CD8-positive, alpha-beta memory T cell (primary cell): Measurements from ENCODE around the gene ZNF557. TPM values are rescaled to one million over a fixed set of nuclear protein-coding genes. Genes with fewer than 3 reads are reported as not detected.
"Not testable (repeated sequence)": the region's sequence is repeated elsewhere in the genome, so short reads cannot be mapped to it uniquely, and the experiment has no call there.

Experiments used
- CTCF ChIA-PET: fragments of 350-600 bp; sonication (Branson Sonifier 250); formaldehyde crosslinking; loops from one replicate; lab custom pipeline; 2021; ENCODE audit warnings: antibody characterized with exemption; lab: Charles Lee
- POLR2A ChIA-PET: fragments of 350-600 bp; sonication (Branson Sonifier 250); formaldehyde crosslinking; loops from one replicate; lab custom pipeline; 2021; ENCODE audit warnings: antibody characterized with exemption; lab: Charles Lee
- DNase-seq, 5 donors: peaks; one replicate each; pipeline versions ENCODE4 v3.0.0 to v3.0.0-alpha.2; 2020 to 2022; ENCODE audit warnings: mixed read lengths in 1 of 5
- H3K27ac ChIP-seq: one replicate; pipeline ENCODE4 v1.7.0; 2013; ENCODE audit warnings: low read depth, mild to moderate bottlenecking, low read length, moderate library complexity
- H3K27me3 ChIP-seq: 2 replicates; pipeline ENCODE4 v1.7.0; 2013; ENCODE audit warnings: low read length, mild to moderate bottlenecking; ENCODE audit not compliant: insufficient read depth, poor library complexity, severe bottlenecking
- H3K36me3 ChIP-seq: 2 replicates; pipeline ENCODE4 v1.7.0; 2013; ENCODE audit warnings: mild to moderate bottlenecking, low read length, moderate library complexity; ENCODE audit not compliant: insufficient read depth
- H3K4me1 ChIP-seq: 2 replicates; pipeline ENCODE4 v1.7.0; 2013; ENCODE audit warnings: mild to moderate bottlenecking, low read length, moderate library complexity; ENCODE audit not compliant: insufficient read depth
- H3K4me3 ChIP-seq: 2 replicates; pipeline ENCODE4 v1.7.0; 2013; ENCODE audit warnings: mild to moderate bottlenecking, low read length
- H3K9me3 ChIP-seq: 2 replicates; pipeline ENCODE4 v1.7.0; 2013; ENCODE audit warnings: mild to moderate bottlenecking, low read length
- H3K27ac Mint-ChIP-seq, 8 donors: one replicate each; pipeline ENCODE4 v1.8.0; 2020 to 2021; ENCODE audit warnings: mixed read lengths in 8 of 8, mild to moderate bottlenecking in 6 of 8, inconsistent platforms in 3 of 8, moderate library complexity in 3 of 8
- H3K27me3 Mint-ChIP-seq, 2 donors: one replicate each; pipeline ENCODE4 v1.8.0; 2020 to 2021; ENCODE audit warnings: mixed read lengths in 2 of 2, mild to moderate bottlenecking in 1 of 2, moderate library complexity in 1 of 2
- H3K36me3 Mint-ChIP-seq, 3 donors: one replicate each; pipeline ENCODE4 v1.8.0; 2020 to 2021; ENCODE audit warnings: mixed read lengths in 3 of 3, inconsistent platforms in 1 of 3, mild to moderate bottlenecking in 1 of 3
- H3K4me1 Mint-ChIP-seq, 3 donors: one replicate each; pipeline ENCODE4 v1.8.0; 2020 to 2021; ENCODE audit warnings: mixed read lengths in 3 of 3, inconsistent platforms in 1 of 3, mild to moderate bottlenecking in 1 of 3
- H3K4me3 Mint-ChIP-seq, 7 donors: one replicate each; pipeline ENCODE4 v1.8.0; 2020 to 2021; ENCODE audit warnings: mixed read lengths in 7 of 7, mild to moderate bottlenecking in 6 of 7, moderate library complexity in 4 of 7, inconsistent platforms in 2 of 7
- H3K9me3 Mint-ChIP-seq, 5 donors: one replicate each; pipeline ENCODE4 v1.8.0; 2020 to 2022; ENCODE audit warnings: mixed read lengths in 5 of 5, mild to moderate bottlenecking in 3 of 5, moderate library complexity in 2 of 5, inconsistent platforms in 1 of 5
- polyA plus RNA-seq: library from polyadenylated mRNA; unstranded; fragments of 300-500 nt; fragmentation: Illumina TruSeq; gene quantifications from one replicate; pipeline ENCODE4 v1.2.3, GENCODE V29; 2021
- total RNA-seq, 2 experiments: library from RNA; stranded (reverse); gene quantifications; one replicate each; pipeline ENCODE4 v1.2.3, GENCODE V29; 2021

The ZNF557 gene
- total RNA-seq = 10 to 100 TPM; 12.0 to 12.7 TPM
- 10.2 TPM for polyA plus RNA-seq

DNA sequence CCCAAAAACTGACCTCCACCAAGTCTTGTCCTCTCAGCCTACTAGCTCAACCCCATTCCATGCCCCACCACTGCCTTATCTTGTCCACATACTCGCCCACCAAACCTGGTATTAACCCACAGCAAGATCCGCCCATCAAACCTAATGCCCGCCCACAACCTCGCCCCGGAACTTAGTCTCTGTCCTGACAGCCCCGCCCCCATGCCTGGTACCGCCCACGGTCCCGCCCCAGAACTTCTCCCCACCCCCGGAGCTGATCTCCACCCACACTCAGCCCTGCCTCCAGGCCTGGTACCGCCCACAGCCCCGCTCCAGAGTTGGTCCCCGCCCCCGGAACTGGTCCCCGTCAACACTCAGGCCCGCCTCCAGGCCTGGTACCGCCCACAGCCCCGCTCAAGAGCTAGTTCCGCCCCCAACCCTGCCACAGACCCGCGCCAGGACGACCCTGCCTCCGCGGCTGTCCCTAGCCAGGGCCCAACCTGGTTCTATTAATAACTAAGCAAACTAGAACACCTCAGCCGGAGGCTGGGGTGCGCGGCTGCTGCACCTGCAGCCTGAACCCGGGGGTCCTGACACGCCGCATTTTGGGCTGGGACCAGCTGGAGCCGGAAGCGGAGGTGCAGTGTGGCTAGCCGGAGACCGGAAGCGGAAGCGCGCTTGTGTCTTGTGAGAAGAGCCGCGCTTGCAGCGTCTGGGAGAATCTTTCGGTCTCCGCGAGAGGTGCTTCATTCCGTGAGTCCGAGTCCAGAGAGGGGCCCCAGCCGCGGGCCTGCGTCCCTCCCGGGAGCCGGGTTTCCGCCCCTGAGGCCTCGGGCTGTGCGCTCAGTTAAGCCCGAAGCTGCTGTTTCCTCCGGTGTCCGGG is at the start of gene ZNF557:
TSS of gene ZNF557 (plus strand) at position 662 of the 862 bp plus-strand sequence. CDS start 5,372 bp downstream, outside the sequence.
- POLR2A ChIA-PET = interaction anchor here (0.6 to 1.6 kb wide), 8 partner anchors 9 to 989 kb away, joined by 3 to 25 read pairs (median 4); no protein-coding TSS in a partner anchor
- peaks cover 0 to under 1% (median under 1%) of the 10 kb centered on the region in 5 donors for H3K9me3 Mint-ChIP-seq
- H3K36me3 ChIP-seq = peaks cover 25% of the 10 kb centered on the region
- H3K4me1 Mint-ChIP-seq = peaks cover 21 to 31% (median 22%) of the 10 kb centered on the region in 3 donors
- H3K27ac Mint-ChIP-seq = peak within 1 kb of the TSS; percentile 81 to 98 (median 94)
- peaks cover 8 to 38% (median 17%) of the 10 kb centered on the region in 3 donors for H3K36me3 Mint-ChIP-seq
- CTCF ChIA-PET = interaction anchor here (1.0 to 1.6 kb wide), 5 partner anchors 16 to 280 kb away, joined by 3 to 4 read pairs (median 4); no protein-coding TSS in a partner anchor
- peak; percentile 99 to 100 (median 99) for DNase-seq
- no peaks in the 10 kb centered on the region for H3K27me3 ChIP-seq
- H3K27me3 Mint-ChIP-seq = peaks cover 0 to 1% of the 10 kb centered on the region in 2 donors
- H3K4me1 ChIP-seq = peaks cover 17% of the 10 kb centered on the region
- peak within 1 kb of the TSS; percentile 99 for H3K4me3 ChIP-seq
- H3K9me3 ChIP-seq = no peaks in the 10 kb centered on the region
- peak within 1 kb of the TSS; percentile 93 to 98 (median 95) for H3K4me3 Mint-ChIP-seq
- peak within 1 kb of the TSS; percentile 93 for H3K27ac ChIP-seq

DNA sequence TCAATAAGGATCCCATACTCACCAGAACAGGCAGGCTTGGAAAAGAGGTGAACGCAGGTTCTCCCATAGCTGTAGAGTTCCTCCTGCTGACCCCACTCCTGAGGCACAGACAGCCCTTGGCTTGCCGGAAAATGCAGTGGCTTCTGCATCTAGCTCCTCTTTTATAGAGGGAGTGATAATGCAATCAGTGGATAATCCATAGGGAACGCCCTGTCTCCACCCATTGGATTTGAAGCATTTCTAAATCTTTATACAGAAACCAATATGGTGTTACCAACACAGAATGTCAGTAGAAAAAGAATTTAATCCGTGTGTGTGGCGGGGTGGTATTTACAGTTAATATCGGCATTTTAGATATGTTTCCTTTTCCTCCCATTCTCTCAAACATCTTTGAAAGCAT is 48.2 kb upstream of the ZNF557 start, which contains the start of gene MBD3L2B:
TSS of gene MBD3L2B (minus strand) at position 101 of the 400 bp plus-strand sequence. CDS start at position 67, 34 bp downstream.
- H3K4me1 ChIP-seq, H3K4me3 Mint-ChIP-seq, H3K4me1 Mint-ChIP-seq, H3K27me3 Mint-ChIP-seq, H3K36me3 Mint-ChIP-seq, CTCF ChIA-PET, DNase-seq, H3K36me3 ChIP-seq, H3K27ac ChIP-seq, H3K9me3 ChIP-seq, H3K9me3 Mint-ChIP-seq, POLR2A ChIA-PET, H3K4me3 ChIP-seq, H3K27ac Mint-ChIP-seq, H3K27me3 ChIP-seq: not testable (repeated sequence)

DNA sequence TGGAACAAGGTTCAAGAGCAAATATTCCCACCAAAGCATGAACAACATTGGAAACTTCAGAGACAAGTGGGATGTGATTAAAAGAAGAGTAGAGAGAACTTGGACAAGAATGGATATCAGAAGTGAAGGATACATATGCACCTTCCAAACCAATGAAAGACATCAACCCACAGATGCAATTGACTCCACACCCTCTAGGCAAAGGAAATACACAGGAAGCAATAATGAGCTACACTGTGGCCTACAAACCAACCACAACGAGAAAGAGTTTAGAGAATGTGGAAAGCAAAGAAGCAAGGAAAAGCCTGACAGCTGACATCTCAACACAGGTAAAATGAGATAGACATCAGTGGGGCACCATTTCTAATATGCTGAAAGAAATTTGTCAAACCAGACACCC is 40.7 kb upstream of the ZNF557 start:
- H3K4me1 Mint-ChIP-seq, CTCF ChIA-PET, H3K27ac Mint-ChIP-seq, H3K27ac ChIP-seq, H3K36me3 ChIP-seq, H3K36me3 Mint-ChIP-seq, DNase-seq, H3K9me3 ChIP-seq, POLR2A ChIA-PET, H3K4me1 ChIP-seq, H3K27me3 Mint-ChIP-seq, H3K4me3 Mint-ChIP-seq, H3K4me3 ChIP-seq, H3K27me3 ChIP-seq, H3K9me3 Mint-ChIP-seq: not testable (repeated sequence)

DNA sequence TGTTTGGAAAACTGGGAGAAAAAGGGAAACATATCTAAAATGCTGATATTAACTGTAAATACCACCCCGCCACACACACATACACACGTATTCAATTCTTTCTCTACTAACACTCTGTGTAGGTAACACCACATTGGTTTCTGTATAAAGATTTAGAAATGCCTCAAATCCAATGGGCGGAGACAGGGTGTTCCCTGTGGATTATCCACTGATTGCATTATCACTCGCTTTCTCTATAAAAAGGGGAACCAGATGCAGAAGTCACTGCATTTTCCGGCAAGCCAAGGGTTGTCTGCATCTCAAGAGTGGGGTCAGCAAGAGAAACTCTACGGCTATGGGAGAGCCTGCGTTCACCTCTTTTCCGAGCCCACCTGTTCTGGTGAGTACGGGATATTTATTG is 39.2 kb upstream of the ZNF557 start, which contains the start of gene MBD3L5:
TSS of gene MBD3L5 (plus strand) at position 301 of the 400 bp plus-strand sequence. CDS start at position 335, 34 bp downstream.
- H3K36me3 Mint-ChIP-seq, H3K4me3 Mint-ChIP-seq, H3K27ac Mint-ChIP-seq, H3K4me3 ChIP-seq, H3K9me3 ChIP-seq, DNase-seq, H3K4me1 ChIP-seq, H3K27ac ChIP-seq, CTCF ChIA-PET, H3K36me3 ChIP-seq, POLR2A ChIA-PET, H3K9me3 Mint-ChIP-seq, H3K4me1 Mint-ChIP-seq, H3K27me3 Mint-ChIP-seq, H3K27me3 ChIP-seq: not testable (repeated sequence)

DNA sequence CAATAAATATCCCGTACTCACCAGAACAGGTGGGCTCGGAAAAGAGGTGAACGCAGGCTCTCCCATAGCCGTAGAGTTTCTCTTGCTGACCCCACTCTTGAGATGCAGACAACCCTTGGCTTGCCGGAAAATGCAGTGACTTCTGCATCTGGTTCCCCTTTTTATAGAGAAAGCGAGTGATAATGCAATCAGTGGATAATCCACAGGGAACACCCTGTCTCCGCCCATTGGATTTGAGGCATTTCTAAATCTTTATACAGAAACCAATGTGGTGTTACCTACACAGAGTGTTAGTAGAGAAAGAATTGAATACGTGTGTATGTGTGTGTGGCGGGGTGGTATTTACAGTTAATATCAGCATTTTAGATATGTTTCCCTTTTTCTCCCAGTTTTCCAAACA is 29.4 kb upstream of the ZNF557 start, which contains the start of gene MBD3L4:
TSS of gene MBD3L4 (minus strand) at position 101 of the 400 bp plus-strand sequence. CDS start at position 66, 35 bp downstream.
- H3K36me3 Mint-ChIP-seq, CTCF ChIA-PET, H3K27ac Mint-ChIP-seq, POLR2A ChIA-PET, H3K4me1 ChIP-seq, DNase-seq, H3K27me3 Mint-ChIP-seq, H3K9me3 ChIP-seq, H3K4me3 ChIP-seq, H3K4me3 Mint-ChIP-seq, H3K27ac ChIP-seq, H3K27me3 ChIP-seq, H3K9me3 Mint-ChIP-seq, H3K4me1 Mint-ChIP-seq, H3K36me3 ChIP-seq: not testable (repeated sequence)

DNA sequence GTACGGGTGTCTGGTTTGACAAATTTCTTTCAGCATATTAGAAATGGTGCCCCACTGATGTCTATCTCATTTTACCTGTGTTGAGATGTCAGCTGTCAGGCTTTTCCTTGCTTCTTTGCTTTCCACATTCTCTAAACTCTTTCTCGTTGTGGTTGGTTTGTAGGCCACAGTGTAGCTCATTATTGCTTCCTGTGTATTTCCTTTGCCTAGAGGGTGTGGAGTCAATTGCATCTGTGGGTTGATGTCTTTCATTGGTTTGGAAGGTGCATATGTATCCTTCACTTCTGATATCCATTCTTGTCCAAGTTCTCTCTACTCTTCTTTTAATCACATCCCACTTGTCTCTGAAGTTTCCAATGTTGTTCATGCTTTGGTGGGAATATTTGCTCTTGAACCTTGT is 27.9 kb upstream of the ZNF557 start:
- CTCF ChIA-PET, POLR2A ChIA-PET: not testable (repeated sequence)

DNA sequence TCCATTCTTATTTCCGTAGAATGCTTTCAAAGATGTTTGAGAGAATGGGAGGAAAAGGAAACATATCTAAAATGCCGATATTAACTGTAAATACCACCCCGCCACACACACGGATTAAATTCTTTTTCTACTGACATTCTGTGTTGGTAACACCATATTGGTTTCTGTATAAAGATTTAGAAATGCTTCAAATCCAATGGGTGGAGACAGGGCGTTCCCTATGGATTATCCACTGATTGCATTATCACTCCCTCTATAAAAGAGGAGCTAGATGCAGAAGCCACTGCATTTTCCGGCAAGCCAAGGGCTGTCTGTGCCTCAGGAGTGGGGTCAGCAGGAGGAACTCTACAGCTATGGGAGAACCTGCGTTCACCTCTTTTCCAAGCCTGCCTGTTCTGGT is 20.5 kb upstream of the ZNF557 start, which contains the start of gene MBD3L2:
TSS of gene MBD3L2 (plus strand) at position 301 of the 400 bp plus-strand sequence. CDS start at position 354, 53 bp downstream.
- H3K9me3 ChIP-seq, H3K4me3 ChIP-seq, H3K4me1 Mint-ChIP-seq, H3K36me3 Mint-ChIP-seq, H3K36me3 ChIP-seq, H3K9me3 Mint-ChIP-seq, CTCF ChIA-PET, DNase-seq, H3K4me3 Mint-ChIP-seq, H3K27me3 Mint-ChIP-seq, H3K27ac Mint-ChIP-seq, POLR2A ChIA-PET, H3K27ac ChIP-seq, H3K4me1 ChIP-seq, H3K27me3 ChIP-seq: not testable (repeated sequence)

More for the DNA sequence above, 27.9 kb upstream of the ZNF557 start:
- H3K27ac Mint-ChIP-seq, H3K9me3 Mint-ChIP-seq, H3K36me3 Mint-ChIP-seq, H3K4me1 Mint-ChIP-seq, H3K4me1 ChIP-seq, H3K9me3 ChIP-seq, H3K27me3 ChIP-seq, H3K27ac ChIP-seq, DNase-seq, H3K36me3 ChIP-seq, H3K4me3 Mint-ChIP-seq, H3K27me3 Mint-ChIP-seq, H3K4me3 ChIP-seq: not testable (repeated sequence)

DNA sequence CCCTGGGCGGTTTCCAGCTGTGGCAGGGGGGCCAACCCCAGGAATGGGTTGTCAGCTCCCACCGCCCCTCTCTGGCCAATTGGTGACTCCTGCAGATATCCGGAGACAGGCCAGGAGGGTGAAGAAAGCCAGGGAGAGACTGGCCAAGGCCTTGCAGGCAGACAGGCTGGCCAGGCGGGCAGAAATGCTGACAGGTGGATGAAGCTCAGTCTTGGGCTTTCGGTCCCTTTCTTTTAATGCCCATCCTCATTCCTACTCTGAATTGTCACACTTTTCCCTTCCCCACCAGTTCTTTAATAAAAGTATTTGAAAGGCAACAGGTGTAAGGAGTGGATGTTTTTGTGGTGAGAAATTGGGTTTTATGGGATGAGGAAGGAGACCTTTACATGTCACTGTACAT is 18.1 kb upstream of the ZNF557 start:
- H3K27ac Mint-ChIP-seq, H3K36me3 Mint-ChIP-seq, H3K4me3 Mint-ChIP-seq, POLR2A ChIA-PET, CTCF ChIA-PET, H3K9me3 ChIP-seq, DNase-seq, H3K36me3 ChIP-seq, H3K4me3 ChIP-seq, H3K27me3 Mint-ChIP-seq, H3K9me3 Mint-ChIP-seq, H3K4me1 Mint-ChIP-seq, H3K27ac ChIP-seq, H3K4me1 ChIP-seq, H3K27me3 ChIP-seq: not testable (repeated sequence)
